GM18499 (cell line): ENCODE results near the gene ZNF462.
"Not testable (repeated sequence)": the region's sequence is repeated elsewhere in the genome, so short reads cannot be mapped to it uniquely, and the experiment has no call there.

Experiments used
- ATAC-seq: cut with Tn5 transposase; IDR thresholded peaks from one replicate; pipeline ENCODE4 v1.9.1; 2021; ENCODE audit warnings: moderate number of reproducible peaks; ENCODE audit not compliant: insufficient read depth, unreplicated experiment

ZNF462 gene

GRCh38 chr9:106862821-106863720, at the start of gene ZNF462:
Gene ZNF462, plus strand, starts transcription at chr9:106863166. Its CDS starts 60,218 bp downstream, at chr9:106923384.
- no peak for ATAC-seq

GRCh38 chr9:106816524-106816923, 46.4 kb upstream of the ZNF462 start:
- no peak for ATAC-seq

- no peak for ATAC-seq
These were observed 44.9 kb upstream of the ZNF462 start for GRCh38 chr9:106818034-106818433.

- ATAC-seq = no peak
These were observed 42.1 kb upstream of the ZNF462 start for GRCh38 chr9:106820866-106821265.

GRCh38 chr9:106828070-106828469, 34.9 kb upstream of the ZNF462 start:
- ATAC-seq = no peak

GRCh38 chr9:106828965-106829364, 34.0 kb upstream of the ZNF462 start:
- ATAC-seq = no peak

GRCh38 chr9:106829666-106830408, 33.1 kb upstream of the ZNF462 start:
- ATAC-seq = no peak

GRCh38 chr9:106830527-106831150, 32.3 kb upstream of the ZNF462 start:
- ATAC-seq = no peak

- ATAC-seq = no peak
These were observed 28.1 kb upstream of the ZNF462 start for GRCh38 chr9:106834888-106835287.

- no peak for ATAC-seq
These were observed 27.1 kb upstream of the ZNF462 start for GRCh38 chr9:106835840-106836239.

GRCh38 chr9:106843371-106843770, 19.6 kb upstream of the ZNF462 start:
- ATAC-seq = no peak

- ATAC-seq = no peak
These were observed 16.7 kb upstream of the ZNF462 start for GRCh38 chr9:106846307-106846706.

- no peak for ATAC-seq
These were observed 16.1 kb upstream of the ZNF462 start for GRCh38 chr9:106846857-106847256.

GRCh38 chr9:106851640-106852039, 11.3 kb upstream of the ZNF462 start:
- not testable (repeated sequence) for ATAC-seq

- ATAC-seq = no peak
These were observed 5.0 kb upstream of the ZNF462 start for GRCh38 chr9:106857811-106858470.

- no peak for ATAC-seq
These were observed 2.8 kb upstream of the ZNF462 start for GRCh38 chr9:106859957-106860720.

- ATAC-seq = no peak
These were observed 2.0 kb upstream of the ZNF462 start for GRCh38 chr9:106860721-106861639.

- ATAC-seq = no peak
These were observed 1.3 kb upstream of the ZNF462 start for GRCh38 chr9:106861640-106862109.
